Memory B cell (primary cell): ENCODE data around the gene ARHGAP31.

ENCODE experiments used
- ATAC-seq: fragments of 150-1000 bp; cut with Tn5 transposase; 2 replicates; pipeline ENCODE4 v1.10.0; 2021; ENCODE audit warnings: low read depth, mild to moderate bottlenecking, moderate library complexity
- DNase-seq, 2 donors: peaks; one replicate each; pipeline ENCODE4 v3.0.0; 2022; ENCODE audit warnings: low spot score in 2 of 2
- H3K27ac Mint-ChIP-seq: one replicate; pipeline ENCODE4 v1.8.0; 2022; ENCODE audit warnings: mild to moderate bottlenecking, moderate library complexity, mixed read lengths
- H3K27me3 Mint-ChIP-seq: one replicate; pipeline ENCODE4 v1.8.0; 2022; ENCODE audit warnings: mixed read lengths
- H3K36me3 Mint-ChIP-seq: one replicate; pipeline ENCODE4 v1.8.0; 2022; ENCODE audit warnings: mild to moderate bottlenecking, mixed read lengths
- H3K4me1 Mint-ChIP-seq: one replicate; pipeline ENCODE4 v1.8.0; 2022; ENCODE audit warnings: mixed read lengths
- H3K4me3 Mint-ChIP-seq: one replicate; pipeline ENCODE4 v1.8.0; 2022; ENCODE audit warnings: mild to moderate bottlenecking, moderate library complexity, mixed read lengths
- H3K9me3 Mint-ChIP-seq: one replicate; pipeline ENCODE4 v1.8.0; 2022; ENCODE audit warnings: mixed read lengths

ARHGAP31 gene

DNA sequence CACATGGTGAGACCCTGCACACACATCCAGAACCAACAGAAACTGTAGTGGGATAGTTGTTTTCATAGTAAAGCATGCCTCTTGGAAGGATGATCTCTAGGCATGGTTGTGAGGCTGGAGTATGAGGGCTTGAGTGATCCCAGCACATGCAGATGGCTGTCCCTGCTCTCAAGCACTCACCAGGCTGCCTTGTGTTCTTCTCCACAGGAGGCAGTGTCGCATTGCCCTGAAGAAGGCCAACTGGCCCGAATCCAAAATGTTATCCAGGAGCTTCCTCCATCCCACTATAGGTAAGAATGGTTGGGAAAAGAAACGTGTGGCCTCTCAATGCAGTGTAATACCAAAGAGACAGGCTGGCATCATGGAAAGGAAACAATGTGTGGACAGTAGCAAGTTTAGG is 86.5 kb downstream of the ARHGAP31 start:
- no peak for ATAC-seq
- no peak overlapping the region for H3K4me3 Mint-ChIP-seq
- no peak overlapping the region for H3K27ac Mint-ChIP-seq
- H3K9me3 Mint-ChIP-seq: no peaks in the 10 kb centered on the region
- peaks cover 22% of the 10 kb centered on the region for H3K36me3 Mint-ChIP-seq
- H3K27me3 Mint-ChIP-seq: no peaks in the 10 kb centered on the region
- H3K4me1 Mint-ChIP-seq: peaks cover 6% of the 10 kb centered on the region
- no peak for DNase-seq

DNA sequence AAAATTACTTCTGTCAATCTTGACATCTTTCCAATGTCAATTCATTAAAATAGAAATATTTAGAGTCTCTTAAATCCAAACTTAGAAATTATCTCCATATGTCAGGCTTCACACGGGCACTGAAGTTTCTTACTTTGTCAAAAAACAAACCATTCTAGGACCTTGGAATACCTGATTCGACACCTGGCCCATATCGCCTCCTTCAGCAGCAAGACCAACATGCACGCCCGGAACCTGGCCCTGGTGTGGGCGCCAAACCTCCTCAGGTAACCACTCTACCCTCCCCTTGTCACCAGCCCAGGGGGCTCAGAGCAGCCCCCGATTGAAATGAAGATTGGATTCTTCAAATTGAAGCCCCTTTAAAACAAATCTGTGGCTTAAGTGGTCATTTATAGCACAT is 88.0 kb downstream of the ARHGAP31 start:
- peaks cover 5% of the 10 kb centered on the region for H3K4me1 Mint-ChIP-seq
- no peak overlapping the region for H3K4me3 Mint-ChIP-seq
- ATAC-seq (no peak), DNase-seq (no peak)
- no peaks in the 10 kb centered on the region for H3K9me3 Mint-ChIP-seq
- no peak overlapping the region for H3K27ac Mint-ChIP-seq
- no peaks in the 10 kb centered on the region for H3K27me3 Mint-ChIP-seq
- peaks cover 21% of the 10 kb centered on the region for H3K36me3 Mint-ChIP-seq

- no peaks in the 10 kb centered on the region for H3K4me1 Mint-ChIP-seq
- H3K27ac Mint-ChIP-seq: no peak overlapping the region
- no peak for ATAC-seq
- peaks cover 36% of the 10 kb centered on the region for H3K36me3 Mint-ChIP-seq
- no peaks in the 10 kb centered on the region for H3K9me3 Mint-ChIP-seq
- no peak overlapping the region for H3K4me3 Mint-ChIP-seq
- no peaks in the 10 kb centered on the region for H3K27me3 Mint-ChIP-seq
- DNase-seq: no peak
Measured at GRCh38 chr3:119388577-119388976, 94.4 kb downstream of the ARHGAP31 start.

GRCh38 chr3:119395923-119396358 is 101.8 kb downstream of the ARHGAP31 start:
- ATAC-seq: no peak
- Mint-ChIP-seq H3K4me1 (peaks cover 2% of the 10 kb centered on the region), H3K9me3 (no peaks in the 10 kb centered on the region), H3K4me3 (no peak overlapping the region), H3K36me3 (peaks cover 28% of the 10 kb centered on the region), H3K27me3 (no peaks in the 10 kb centered on the region), H3K27ac (no peak overlapping the region)
- no peak for DNase-seq

DNA sequence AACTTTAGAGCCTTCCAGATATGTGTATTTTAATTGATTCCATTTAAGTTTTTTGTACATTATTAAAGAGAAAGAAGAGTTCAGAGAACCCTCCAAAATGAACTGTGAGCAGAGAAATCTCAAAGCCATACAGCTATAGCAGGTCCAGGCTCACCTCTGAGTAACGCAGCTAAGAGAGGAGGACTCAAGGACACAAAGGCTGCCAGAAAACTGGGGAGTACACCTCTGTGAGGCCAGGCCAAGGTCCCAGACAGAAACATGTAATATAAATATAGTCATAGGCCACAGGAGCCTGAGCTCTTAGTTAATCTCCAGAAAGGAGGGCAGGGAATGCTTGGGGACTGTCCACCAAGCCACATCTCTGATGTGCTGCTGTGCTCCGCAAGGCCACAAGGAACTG is 102.7 kb downstream of the ARHGAP31 start:
- H3K9me3 Mint-ChIP-seq: no peaks in the 10 kb centered on the region

GRCh38 chr3:119400466-119400865 is 106.3 kb downstream of the ARHGAP31 start:
- Mint-ChIP-seq H3K27ac (peak overlapping the region; percentile 92), H3K4me1 (peaks cover 7% of the 10 kb centered on the region), H3K36me3 (peaks cover 13% of the 10 kb centered on the region), H3K27me3 (no peaks in the 10 kb centered on the region), H3K4me3 (no peak overlapping the region), H3K9me3 (no peaks in the 10 kb centered on the region)
- DNase-seq: no peak
- ATAC-seq: no peak

More for the DNA sequence above, 102.7 kb downstream of the ARHGAP31 start:
- DNase-seq (no peak), ATAC-seq (no peak)
- no peaks in the 10 kb centered on the region for H3K27me3 Mint-ChIP-seq
- no peak overlapping the region for H3K27ac Mint-ChIP-seq
- peaks cover 26% of the 10 kb centered on the region for H3K36me3 Mint-ChIP-seq
- no peak overlapping the region for H3K4me3 Mint-ChIP-seq
- peaks cover 7% of the 10 kb centered on the region for H3K4me1 Mint-ChIP-seq

- DNase-seq (no peak), ATAC-seq (peak; percentile 51)
- H3K9me3 Mint-ChIP-seq: no peaks in the 10 kb centered on the region
- H3K4me1 Mint-ChIP-seq: peaks cover 7% of the 10 kb centered on the region
- H3K4me3 Mint-ChIP-seq: peak overlapping the region; percentile 73
- H3K36me3 Mint-ChIP-seq: peaks cover 9% of the 10 kb centered on the region
- H3K27me3 Mint-ChIP-seq: no peaks in the 10 kb centered on the region
- peak overlapping the region; percentile 92 for H3K27ac Mint-ChIP-seq
Measured at GRCh38 chr3:119401069-119401468, 106.9 kb downstream of the ARHGAP31 start.

DNA sequence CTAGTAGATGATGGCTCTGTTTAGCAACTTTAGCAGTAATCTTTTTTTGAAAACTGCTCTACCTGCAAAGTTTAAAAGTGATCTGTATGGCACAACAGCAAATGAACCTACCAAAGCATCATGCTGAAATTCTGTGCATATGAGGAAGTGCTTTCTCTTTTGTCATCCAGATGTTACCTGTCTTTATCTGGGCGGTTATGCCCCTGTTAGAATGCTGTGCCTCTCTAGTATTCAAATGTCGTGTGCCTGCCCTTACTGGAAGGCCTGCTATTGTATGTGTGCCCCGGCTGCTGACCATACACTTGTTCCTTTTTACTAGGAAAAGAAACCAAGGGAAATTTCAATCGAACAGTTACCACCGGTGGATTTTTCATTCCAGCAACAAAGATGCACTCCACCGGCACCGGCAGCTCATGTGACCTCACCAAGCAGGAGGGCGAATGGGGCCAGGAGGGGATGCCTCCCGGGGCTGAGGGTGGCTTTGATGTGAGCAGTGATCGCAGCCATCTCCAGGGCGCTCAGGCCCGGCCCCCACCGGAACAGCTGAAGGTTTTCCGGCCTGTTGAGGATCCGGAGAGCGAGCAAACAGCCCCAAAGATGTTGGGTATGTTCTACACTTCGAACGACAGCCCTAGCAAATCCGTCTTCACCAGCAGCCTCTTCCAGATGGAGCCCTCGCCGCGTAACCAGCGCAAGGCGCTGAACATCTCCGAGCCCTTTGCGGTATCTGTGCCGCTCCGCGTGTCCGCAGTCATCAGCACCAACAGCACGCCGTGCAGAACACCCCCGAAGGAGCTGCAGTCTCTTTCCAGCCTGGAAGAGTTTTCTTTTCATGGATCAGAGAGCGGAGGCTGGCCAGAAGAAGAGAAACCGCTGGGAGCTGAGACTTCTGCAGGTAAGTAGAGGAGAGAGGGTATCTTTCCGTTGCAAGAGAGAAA is 107.6 kb downstream of the ARHGAP31 start:
- DNase-seq (peak in 1 of 2 donors; percentile 5), ATAC-seq (peak; percentile 90)
- no peaks in the 10 kb centered on the region for H3K9me3 Mint-ChIP-seq
- no peaks in the 10 kb centered on the region for H3K27me3 Mint-ChIP-seq
- peaks cover 9% of the 10 kb centered on the region for H3K36me3 Mint-ChIP-seq
- H3K4me3 Mint-ChIP-seq: peak overlapping the region; percentile 73
- peak overlapping the region; percentile 92 for H3K27ac Mint-ChIP-seq
- H3K4me1 Mint-ChIP-seq: peaks cover 7% of the 10 kb centered on the region

- ATAC-seq: no peak
- Mint-ChIP-seq H3K4me1 (peaks cover 10% of the 10 kb centered on the region), H3K36me3 (peaks cover 10% of the 10 kb centered on the region), H3K9me3 (no peaks in the 10 kb centered on the region), H3K4me3 (no peak overlapping the region), H3K27ac (no peak overlapping the region), H3K27me3 (no peaks in the 10 kb centered on the region)
- DNase-seq: no peak
Measured at GRCh38 chr3:119402791-119403190, 108.6 kb downstream of the ARHGAP31 start.

DNA sequence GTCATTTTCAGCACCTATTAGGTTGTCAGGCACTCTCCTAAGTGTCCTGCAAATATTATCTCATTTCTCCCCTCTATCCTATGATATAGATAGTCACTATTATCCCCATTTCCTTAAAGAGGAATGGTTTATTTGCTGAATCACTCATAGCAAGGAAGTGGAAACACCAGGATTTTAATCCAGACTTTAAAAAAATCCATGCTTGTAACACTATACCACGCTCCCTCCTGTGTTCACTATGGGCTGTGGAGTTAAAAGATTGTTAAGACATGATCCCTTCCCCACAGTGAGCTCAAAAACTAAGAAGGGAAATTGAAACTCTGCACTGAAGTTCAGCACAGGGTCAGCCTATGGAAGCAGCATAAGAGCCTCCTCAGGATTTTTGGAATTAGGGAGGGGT is 109.0 kb downstream of the ARHGAP31 start:
- Mint-ChIP-seq H3K9me3 (no peaks in the 10 kb centered on the region), H3K36me3 (peaks cover 10% of the 10 kb centered on the region), H3K4me3 (no peak overlapping the region), H3K4me1 (peaks cover 10% of the 10 kb centered on the region), H3K27me3 (no peaks in the 10 kb centered on the region), H3K27ac (no peak overlapping the region)
- no peak for DNase-seq
- no peak for ATAC-seq

- H3K36me3 Mint-ChIP-seq: peaks cover 19% of the 10 kb centered on the region
- H3K9me3 Mint-ChIP-seq: no peaks in the 10 kb centered on the region
- no peak for ATAC-seq
- no peak for DNase-seq
- H3K27me3 Mint-ChIP-seq: no peaks in the 10 kb centered on the region
- no peak overlapping the region for H3K4me3 Mint-ChIP-seq
- H3K4me1 Mint-ChIP-seq: peaks cover 15% of the 10 kb centered on the region
- H3K27ac Mint-ChIP-seq: no peak overlapping the region
Measured at GRCh38 chr3:119405315-119405714, 111.1 kb downstream of the ARHGAP31 start.

DNA sequence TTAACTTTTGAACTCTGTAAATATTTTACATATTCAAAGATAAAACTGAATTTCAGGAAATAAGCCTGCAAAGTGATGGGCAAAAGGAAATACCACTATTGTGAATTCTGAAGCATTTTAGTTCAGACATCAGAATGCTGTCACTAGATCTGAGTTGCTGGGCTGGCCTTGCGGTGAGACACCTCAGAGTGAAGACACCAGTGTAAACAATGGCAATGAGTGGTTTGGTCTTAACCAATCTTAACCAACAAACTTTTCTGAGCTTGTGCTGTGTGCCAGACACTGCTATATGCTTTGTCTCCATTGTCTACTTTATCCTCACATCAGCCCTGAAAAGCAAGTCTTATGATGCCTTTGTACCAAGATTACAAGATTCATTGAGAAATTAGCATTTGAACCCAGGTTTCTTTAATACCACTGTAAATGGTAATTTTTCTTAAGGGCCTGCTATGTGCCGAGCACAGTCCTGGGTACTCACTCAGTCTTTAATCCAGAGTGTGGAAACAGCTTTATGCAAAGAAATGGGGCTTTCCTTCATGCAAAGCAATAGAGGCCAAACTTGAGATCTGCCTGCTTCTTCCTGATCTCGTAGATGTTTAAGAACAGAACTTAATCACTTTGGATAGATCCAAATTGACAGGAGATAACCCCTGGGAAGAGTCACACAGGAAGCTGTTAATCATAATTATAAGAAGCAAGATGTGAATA is 114.2 kb downstream of the ARHGAP31 start:
- Mint-ChIP-seq H3K4me3 (no peak overlapping the region), H3K4me1 (peaks cover 8% of the 10 kb centered on the region), H3K27me3 (no peaks in the 10 kb centered on the region), H3K9me3 (no peaks in the 10 kb centered on the region), H3K36me3 (peaks cover 31% of the 10 kb centered on the region), H3K27ac (peak overlapping the region; percentile 84)
- ATAC-seq (peak; percentile 79), DNase-seq (no peak)

DNA sequence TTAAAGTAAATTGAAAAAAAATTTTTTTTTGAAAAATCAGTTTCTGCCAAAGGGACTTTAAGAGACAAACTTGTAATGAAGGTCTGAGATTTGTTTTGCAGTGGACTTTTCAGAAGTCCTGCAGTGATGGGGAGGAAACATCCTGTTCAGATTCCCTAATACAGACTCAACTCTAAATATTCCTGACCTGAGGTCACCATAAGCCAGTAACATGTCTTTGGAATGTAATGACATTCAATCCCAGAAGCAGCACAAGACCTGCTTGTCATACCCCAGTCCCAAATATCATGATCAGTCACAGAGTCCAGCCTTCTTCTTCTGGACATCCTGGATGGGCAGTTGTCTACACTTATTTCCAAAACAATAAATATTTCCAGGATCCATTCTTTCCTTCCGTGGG is 115.7 kb downstream of the ARHGAP31 start:
- Mint-ChIP-seq H3K36me3 (peaks cover 30% of the 10 kb centered on the region), H3K27ac (no peak overlapping the region), H3K27me3 (no peaks in the 10 kb centered on the region), H3K4me3 (no peak overlapping the region), H3K4me1 (peaks cover 8% of the 10 kb centered on the region), H3K9me3 (no peaks in the 10 kb centered on the region)
- ATAC-seq (no peak), DNase-seq (no peak)

- Mint-ChIP-seq H3K27ac (no peak overlapping the region), H3K9me3 (no peaks in the 10 kb centered on the region), H3K4me1 (peaks cover 3% of the 10 kb centered on the region), H3K4me3 (no peak overlapping the region), H3K36me3 (peaks cover 35% of the 10 kb centered on the region), H3K27me3 (no peaks in the 10 kb centered on the region)
- no peak for DNase-seq
- ATAC-seq: no peak
Measured at GRCh38 chr3:119413603-119414280, 119.6 kb downstream of the ARHGAP31 start.
